Measurements from ENCODE around the gene AKAP10.

GRCh38 chr17:19909139-19909538 is 68.5 kb downstream of the AKAP10 start:
- TF ChIP-seq CTCF (IDR thresholded peaks at IDR 0.05): no peak
- no peak for TF ChIP-seq POLR2A (IDR thresholded peaks at IDR 0.05)
